ENCODE measurements around the gene USP27X.

USP27X gene

GRCh38 chrX:49878834-49879655 lies at the start of gene USP27X:
Gene USP27X, plus strand, starts transcription at chrX:49879484. Its CDS starts 824 bp downstream, at chrX:49880308.
- DNase-seq (ENCODE audit: low read depth in 3 of 3, low spot score in 1 of 3): peak; percentile 50 to 60 (median 57)

GRCh38 chrX:49838374-49838773 lies 40.9 kb upstream of the USP27X start:
- DNase-seq (ENCODE audit: low read depth in 3 of 3, low spot score in 1 of 3): no peak

- peak in 1 of 3 donors; percentile 8 for DNase-seq (ENCODE audit: low read depth in 3 of 3, low spot score in 1 of 3)
Observed at GRCh38 chrX:49840679-49841078, 38.6 kb upstream of the USP27X start.

GRCh38 chrX:49842621-49843020 lies 36.7 kb upstream of the USP27X start:
- no peak for DNase-seq (ENCODE audit: low read depth in 3 of 3, low spot score in 1 of 3)

GRCh38 chrX:49844611-49845010 lies 34.7 kb upstream of the USP27X start:
- DNase-seq (ENCODE audit: low read depth in 3 of 3, low spot score in 1 of 3): no peak

- no peak for DNase-seq (ENCODE audit: low read depth in 3 of 3, low spot score in 1 of 3)
Observed at GRCh38 chrX:49845701-49846403, 33.4 kb upstream of the USP27X start.

GRCh38 chrX:49846522-49846921 lies 32.8 kb upstream of the USP27X start:
- DNase-seq (ENCODE audit: low read depth in 3 of 3, low spot score in 1 of 3): no peak

- no peak for DNase-seq (ENCODE audit: low read depth in 3 of 3, low spot score in 1 of 3)
Observed at GRCh38 chrX:49848275-49848674, 31.0 kb upstream of the USP27X start.

GRCh38 chrX:49850028-49850427 lies 29.3 kb upstream of the USP27X start:
- no peak for DNase-seq (ENCODE audit: low read depth in 3 of 3, low spot score in 1 of 3)

- no peak for DNase-seq (ENCODE audit: low read depth in 3 of 3, low spot score in 1 of 3)
Observed at GRCh38 chrX:49853661-49854060, 25.6 kb upstream of the USP27X start.

- no peak for DNase-seq (ENCODE audit: low read depth in 3 of 3, low spot score in 1 of 3)
Observed at GRCh38 chrX:49856819-49857218, 22.5 kb upstream of the USP27X start.

- DNase-seq (ENCODE audit: low read depth in 3 of 3, low spot score in 1 of 3): no peak
Observed at GRCh38 chrX:49858341-49858740, 20.9 kb upstream of the USP27X start.

- DNase-seq (ENCODE audit: low read depth in 3 of 3, low spot score in 1 of 3): no peak
Observed at GRCh38 chrX:49859491-49859890, 19.8 kb upstream of the USP27X start.

- no peak for DNase-seq (ENCODE audit: low read depth in 3 of 3, low spot score in 1 of 3)
Observed at GRCh38 chrX:49860867-49861535, 18.3 kb upstream of the USP27X start.

- DNase-seq (ENCODE audit: low read depth in 3 of 3, low spot score in 1 of 3): no peak
Observed at GRCh38 chrX:49862093-49862492, 17.2 kb upstream of the USP27X start.

GRCh38 chrX:49868739-49869138 lies 10.5 kb upstream of the USP27X start:
- DNase-seq (ENCODE audit: low read depth in 3 of 3, low spot score in 1 of 3): no peak

GRCh38 chrX:49876750-49877149 lies 2.5 kb upstream of the USP27X start:
- no peak for DNase-seq (ENCODE audit: low read depth in 3 of 3, low spot score in 1 of 3)

GRCh38 chrX:49877397-49878101 lies 1.7 kb upstream of the USP27X start:
- DNase-seq (ENCODE audit: low read depth in 3 of 3, low spot score in 1 of 3): no peak

GRCh38 chrX:49878128-49878833 lies 1.0 kb upstream of the USP27X start:
- no peak for DNase-seq (ENCODE audit: low read depth in 3 of 3, low spot score in 1 of 3)

GRCh38 chrX:49879656-49880277 lies 483 bp downstream of the USP27X start:
- DNase-seq (ENCODE audit: low read depth in 3 of 3, low spot score in 1 of 3): no peak

All from stimulated activated CD4-positive, alpha-beta T cell treated with anti-CD3 and anti-CD28 coated beads, TNF-alpha, amount 100 ng/mL, for 1 hour (primary cell).